Heart left ventricle (tissue), 16 donors: ENCODE data around the gene FLYWCH1. TPM values are rescaled to one million over a fixed set of nuclear protein-coding genes. Genes with fewer than 3 reads are reported as not detected.
"Not testable (repeated sequence)": the region's sequence is repeated elsewhere in the genome, so short reads cannot be mapped to it uniquely, and the experiment has no call there.

Experiments
- ATAC-seq, 4 donors: fragments of 200-7000 bp; cut with Tn5 transposase; one replicate each; pipeline ENCODE4 v1.9.1; 2020 to 2022; ENCODE audit warnings: moderate library complexity in 4 of 4, mild to moderate bottlenecking in 3 of 4, moderate number of reproducible peaks in 1 of 4
- DNase-seq, 5 donors: peaks; one replicate each; pipeline ENCODE4 v3.0.0-alpha.2; 2020
- H3K27ac ChIP-seq, 12 donors: fragments of 200-600 bp; sonication (generic) in 4 of 12; one replicate each; pipeline versions ENCODE4 v1.5.0 to v1.8.0; 2016 to 2022; ENCODE audit warnings: mild to moderate bottlenecking in 2 of 12
- H3K27me3 ChIP-seq, 9 donors: fragments of 200-600 bp; sonication (generic) in 2 of 9; one replicate each; pipeline versions ENCODE4 v1.5.1 to v1.8.0; 2016 to 2022; ENCODE audit warnings: mild to moderate bottlenecking in 3 of 9
- H3K36me3 ChIP-seq, 9 donors: fragments of 200-600 bp; sonication (generic) in 2 of 9; one replicate each; pipeline versions ENCODE4 v1.5.0 to v1.8.0; 2018 to 2022; ENCODE audit warnings: mild to moderate bottlenecking in 2 of 9
- H3K4me1 ChIP-seq, 12 donors: fragments of 200-600 bp; sonication (generic) in 4 of 12; one replicate each; pipeline versions ENCODE4 v1.5.0 to v1.8.0; 2016 to 2022; ENCODE audit warnings: mild to moderate bottlenecking in 3 of 12
- H3K4me3 ChIP-seq, 12 donors: fragments of 200-600 bp; sonication (generic) in 4 of 12; one replicate each; pipeline versions ENCODE4 v1.5.0 to v1.8.0; 2017 to 2022; ENCODE audit warnings: mild to moderate bottlenecking in 9 of 12, moderate library complexity in 4 of 12
- H3K9me3 ChIP-seq, 12 donors: fragments of 200-600 bp; sonication (generic) in 4 of 12; one replicate each; pipeline versions ENCODE4 v1.5.0 to v1.8.0; 2016 to 2022; ENCODE audit warnings: mild to moderate bottlenecking in 1 of 12
- CTCF ChIP-seq, 12 donors: fragments of 200-600 bp; sonication (generic) in 4 of 12; IDR thresholded peaks; one replicate each; pipeline versions ENCODE4 v1.5.0 to v1.8.0; 2018 to 2022; ENCODE audit warnings: antibody characterized with exemption in 12 of 12, mild to moderate bottlenecking in 5 of 12
- POLR2A ChIP-seq, 2 donors: fragments of 450-650 bp; IDR thresholded peaks; one replicate each; pipeline ENCODE4 v1.6.1; 2017; ENCODE audit warnings: antibody characterized with exemption in 2 of 2, mild to moderate bottlenecking in 2 of 2, moderate library complexity in 2 of 2
- WGBS, 4 donors: extraction: QIAGEN DNeasy Blood & Tissue Kit in 2 of 4; methylation state at CpG; one replicate each; pipeline versions ENCODE4 v1.1.5 to v1.1.7; 2013 to 2018; 5-methylcytosine and 5-hydroxymethylcytosine counted together
- intact Hi-C, 10 donors: fragments of 100-400 bp; cut with DNase I; formaldehyde crosslinking; loops; one replicate each; pipeline versions ENCODE4 v1.11.1 to v1.14.2; 2022
- polyA plus RNA-seq, 2 donors: library from polyadenylated mRNA; stranded (reverse); fragments of 200-250 nt; gene quantifications; one replicate each; pipeline ENCODE4 v1.2.3, GENCODE V29; 2013
- total RNA-seq, 9 donors: library from RNA; depleted of rRNA in 2 of 9; stranded (reverse); fragments of >200 nt in 2 of 9; fragmentation: NEBNext Ultra II Directional in 3 of 9; extraction: Animal tissue kit (Norgen Biotek cat#: 25700) in 3 of 9; gene quantifications; one replicate each; pipeline versions ENCODE4 v1.1.0 to v1.2.4, GENCODE V29; 2016 to 2023
- donor health status: ischemic (EF 13 %, LVEDD 7.1; RV severe dilation, severe dysfunction).
- donor health status: healthy with polysubstance abuse.
- donor health status: DM: no; HTN: yes; CAD: no.
- donor health status: DM: no; HTN: no; CAD: no.
- donor health status: ischemic (EF 25% LVEDD 6.9; RV normal size, moderate dysfunction).
- donor health status: ischemic (EF 25% LVEDD 5.7; RV mildly dilated, moderate dysfunction).
- donor health status: healthy.
- donor health status: DM: yes; HTN: yes; CAD: no.
- donor health status: ischemic (EF 35%, LVEDD 5.7; RV mildly dilated, moderate dysfunction).
- donor health status: nonischemic (EF 11% LVEDD 7.7; RV severe dilation, severe dysfunction).
- donor health status: DM: yes; HTN: yes; CAD: no.
- donor health status: PGD.
- donor health status: ischemic (EF 29% LVEDD 5.4; RV normal size, mild dysfunction).
- donor health status: nonischemic (EF 23%, LVEDD 6.1; RV moderate dilation, normal function).

FLYWCH1 gene
- total and polyA plus RNA-seq, 11 donors: 26.3 to 48.4 (median 34.1) TPM

DNA sequence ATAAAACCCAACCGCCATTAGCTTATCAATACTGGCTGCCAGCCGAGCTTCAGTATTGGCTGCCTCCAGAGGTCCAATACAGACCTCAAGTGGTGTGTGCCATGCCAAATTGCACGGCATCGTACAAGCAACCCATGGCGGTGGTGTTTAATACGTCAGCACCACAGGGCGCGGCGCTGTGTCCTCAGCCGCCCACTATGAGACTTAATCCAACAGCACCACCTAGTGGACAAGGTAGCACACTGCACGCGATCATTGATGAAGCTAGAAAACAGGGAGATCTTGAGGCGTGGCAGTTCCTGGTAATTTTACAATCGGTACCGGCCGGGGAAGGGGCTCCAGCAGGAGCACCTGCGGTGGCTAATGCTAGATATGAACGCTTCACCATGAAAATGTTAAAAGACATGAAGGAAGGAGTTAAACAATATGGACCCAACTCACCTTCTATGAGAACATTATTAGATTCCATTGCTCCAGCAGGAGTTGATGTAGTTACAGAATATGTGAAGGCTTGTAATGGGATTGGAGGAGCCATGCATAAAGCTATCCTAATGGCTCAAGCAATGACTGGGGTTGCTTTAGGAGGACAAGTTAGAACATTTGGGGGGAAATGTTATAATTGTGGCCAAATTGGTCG, 15.4 kb downstream of the FLYWCH1 start:
- 5 to 10% (median 7%) methylated on average over 19 of the region's 19 CpGs for WGBS, 4 donors
- TF ChIP-seq CTCF (IDR thresholded peaks at IDR 0.05) (peak; percentile 86 to 99 (median 96)), POLR2A (IDR thresholded peaks at IDR 0.05) (no peak)
- peak overlapping the region in 8 of 12 donors; percentile 7 to 51 (median 24) for H3K4me3 ChIP-seq
- H3K4me1 ChIP-seq: peaks cover 0 to 12% (median 3%) of the 10 kb centered on the region in 12 donors
- no peaks in the 10 kb centered on the region for H3K27me3 ChIP-seq
- intact Hi-C loops: loop anchor here in 3 of 10 donors (2.0 kb wide), 3 partner anchors 52 to 88 kb away; partner anchors contain the start of gene PKMYT1 (in 1 of the 3)
- H3K36me3 ChIP-seq: peaks cover 0 to 48% (median 28%) of the 10 kb centered on the region in 9 donors
- H3K27ac ChIP-seq: no peak overlapping the region
- DNase-seq (peak; percentile 77 to 91 (median 86)), ATAC-seq (peak; percentile 81 to 93 (median 91))
- no peaks in the 10 kb centered on the region for H3K9me3 ChIP-seq

- H3K27me3 ChIP-seq, H3K9me3 ChIP-seq, DNase-seq, ATAC-seq, H3K27ac ChIP-seq, H3K4me3 ChIP-seq, intact Hi-C loops: not testable (repeated sequence)
- H3K4me1 ChIP-seq: peaks cover 0 to 12% (median 3%) of the 10 kb centered on the region in 12 donors
- H3K36me3 ChIP-seq: peaks cover 0 to 46% (median 24%) of the 10 kb centered on the region in 9 donors
- 70 to 83% (median 75%) methylated on average over 4 of the region's 4 CpGs for WGBS, 4 donors
Observed at GRCh38 chr16:2928151-2928550, 16.4 kb downstream of the FLYWCH1 start.

DNA sequence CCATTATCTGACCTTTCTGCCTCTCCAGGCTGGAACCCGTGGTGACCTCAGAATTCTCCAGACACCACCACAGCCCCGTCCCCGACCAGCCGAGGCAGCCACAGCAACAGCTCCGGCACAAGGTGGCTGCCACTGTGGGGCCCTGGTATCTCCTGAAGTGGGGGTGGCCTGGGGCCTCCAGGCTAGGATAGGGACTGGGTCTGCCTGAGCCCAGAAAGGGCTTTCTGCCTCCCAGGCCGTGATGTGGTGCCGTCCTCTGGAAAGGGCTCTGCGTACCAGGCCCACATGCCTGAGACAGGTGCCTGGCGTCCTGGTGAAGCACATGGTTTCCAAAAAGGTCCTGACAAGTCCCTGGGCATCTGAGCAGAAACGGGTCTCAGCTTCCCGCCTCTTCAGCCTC, 17.1 kb downstream of the FLYWCH1 start:
- Histone ChIP-seq H3K4me3 (no peak overlapping the region), H3K9me3 (no peaks in the 10 kb centered on the region), H3K36me3 (peaks cover 0 to 50% (median 30%) of the 10 kb centered on the region in 9 donors), H3K4me1 (peaks cover 0 to 12% (median 3%) of the 10 kb centered on the region in 12 donors), H3K27me3 (no peaks in the 10 kb centered on the region), H3K27ac (no peak overlapping the region)
- ATAC-seq (no peak), DNase-seq (no peak)
- TF ChIP-seq POLR2A (IDR thresholded peaks at IDR 0.05) (no peak), CTCF (IDR thresholded peaks at IDR 0.05) (no peak)
- WGBS, 4 donors: 77 to 89% (median 86%) methylated on average over 8 to 11 of the region's 11 CpGs
- intact Hi-C loops: no loop called here

DNA sequence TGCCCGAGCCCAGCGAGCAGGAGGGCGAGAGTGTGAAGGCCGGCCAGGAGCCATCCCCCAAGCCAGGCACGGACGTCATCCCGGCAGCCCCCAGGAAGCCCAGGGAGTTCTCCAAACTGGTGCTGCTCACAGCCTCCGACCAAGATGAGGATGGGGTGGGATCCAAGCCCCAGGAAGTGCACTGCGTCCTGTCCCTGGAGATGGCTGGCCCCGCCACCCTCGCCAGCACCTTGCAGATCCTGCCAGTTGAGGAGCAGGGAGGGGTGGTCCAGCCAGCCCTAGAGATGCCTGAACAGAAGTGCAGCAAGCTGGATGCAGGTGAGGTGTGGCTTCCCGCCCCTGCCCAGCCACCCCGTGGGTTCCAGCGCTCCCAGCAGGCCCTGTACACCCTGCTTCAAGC, 18.0 kb downstream of the FLYWCH1 start:
- TF ChIP-seq POLR2A (IDR thresholded peaks at IDR 0.05): no peak
- no peak for TF ChIP-seq CTCF (IDR thresholded peaks at IDR 0.05)
- no peaks in the 10 kb centered on the region for H3K27me3 ChIP-seq
- no peaks in the 10 kb centered on the region for H3K9me3 ChIP-seq
- DNase-seq (no peak), ATAC-seq (no peak)
- H3K36me3 ChIP-seq: peaks cover 0 to 57% (median 39%) of the 10 kb centered on the region in 9 donors
- intact Hi-C loops: no loop called here
- H3K4me1 ChIP-seq: peaks cover 0 to 12% (median 3%) of the 10 kb centered on the region in 12 donors
- no peak overlapping the region for H3K4me3 ChIP-seq
- WGBS, 4 donors: 92 to 98% (median 92%) methylated on average over 8 to 14 of the region's 14 CpGs
- no peak overlapping the region for H3K27ac ChIP-seq
